ENCODE results near the gene PGLYRP3.

- TF ChIP-seq CTCF (IDR thresholded peaks at IDR 0.05) = no peak
- TF ChIP-seq POLR2A (IDR thresholded peaks at IDR 0.05) = no peak
Observed at GRCh38 chr1:153292185-153292584, 20.6 kb downstream of the PGLYRP3 start.
